Gastrocnemius medialis (tissue), 4 donors: ENCODE results near the gene MAPK12. TPM values are rescaled to one million over a fixed set of nuclear protein-coding genes. Genes with fewer than 3 reads are reported as not detected.

Source experiments
- ATAC-seq, 2 donors: fragments of 150-250 bp; one replicate each; pipeline ENCODE4 v1.9.1; 2016
- DNase-seq, 2 donors: peaks; one replicate each; pipeline ENCODE4 v3.0.0-alpha.2; 2019
- H3K27ac ChIP-seq, 4 donors: fragments of 200-600 bp; sonication (generic); 1 replicate in 1 of 4; 2 replicates in 3 of 4; pipeline ENCODE4 v1.5.1; 2016 to 2018; ENCODE audit warnings: mild to moderate bottlenecking in 2 of 4, moderate library complexity in 1 of 4
- H3K27me3 ChIP-seq, 3 donors: fragments of 200-600 bp; sonication (generic) in 2 of 3; 1 replicate in 1 of 3; 2 replicates in 2 of 3; pipeline versions ENCODE4 v1.5.1 to v1.6.0; 2016 to 2019; ENCODE audit warnings: mild to moderate bottlenecking in 1 of 3, moderate library complexity in 1 of 3
- H3K36me3 ChIP-seq, 2 donors: fragments of 200-600 bp; sonication (generic) in 1 of 2; one replicate each; pipeline ENCODE4 v1.5.1; 2017 to 2018
- H3K4me1 ChIP-seq, 2 donors: fragments of 200-600 bp; sonication (generic) in 1 of 2; one replicate each; pipeline ENCODE4 v1.5.1; 2016 to 2017; ENCODE audit warnings: mild to moderate bottlenecking in 2 of 2
- H3K4me3 ChIP-seq, 4 donors: fragments of 200-600 bp; sonication (generic) in 3 of 4; 1 replicate in 1 of 4; 2 replicates in 3 of 4; pipeline ENCODE4 v1.5.1; 2016 to 2019; ENCODE audit warnings: mild to moderate bottlenecking in 2 of 4
- H3K9me3 ChIP-seq, 3 donors: fragments of 200-600 bp; sonication (generic) in 2 of 3; 1 replicate in 1 of 3; 2 replicates in 2 of 3; pipeline ENCODE4 v1.5.1; 2016 to 2019
- CTCF ChIP-seq, 5 experiments: fragments of 450-650 bp in 3 of 5; fragments of 200-600 bp in 2 of 5; sonication (generic) in 2 of 5; IDR thresholded peaks in 4 of 5; conservative IDR thresholded peaks in 1 of 5; 1 replicate in 4 of 5; 2 replicates in 1 of 5; pipeline ENCODE4 v1.5.1; 2016 to 2019; ENCODE audit warnings: antibody characterized with exemption in 5 of 5, mild to moderate bottlenecking in 3 of 5, moderate library complexity in 3 of 5
- POLR2A ChIP-seq, 2 donors: fragments of 450-650 bp; IDR thresholded peaks; one replicate each; pipeline ENCODE4 v1.6.1; 2017; ENCODE audit warnings: antibody characterized with exemption in 2 of 2, mild to moderate bottlenecking in 2 of 2, moderate library complexity in 2 of 2
- in situ Hi-C, 4 donors: fragments of 200-750 bp; cut with MboI; loops; one replicate each; pipeline versions ENCODE4 v1.15.0 to v1.8.0; 2017; ENCODE audit warnings: low sequenced_read_pairs in 4 of 4
- intact Hi-C: fragments of 100-400 bp; cut with DNase I; formaldehyde crosslinking; loops from one replicate; pipeline ENCODE4 v1.15.1; 2023; ENCODE audit warnings: low total_unique reads
- total RNA-seq, 4 donors: library from RNA; depleted of rRNA; stranded (reverse); fragments of >200 nt; gene quantifications; one replicate each; pipeline versions ENCODE4 v1.1.0 to v1.2.3, GENCODE V29; 2016

MAPK12 gene
- total RNA-seq = 100 to 1,000 TPM; 126 to 290 (median 219) TPM

DNA sequence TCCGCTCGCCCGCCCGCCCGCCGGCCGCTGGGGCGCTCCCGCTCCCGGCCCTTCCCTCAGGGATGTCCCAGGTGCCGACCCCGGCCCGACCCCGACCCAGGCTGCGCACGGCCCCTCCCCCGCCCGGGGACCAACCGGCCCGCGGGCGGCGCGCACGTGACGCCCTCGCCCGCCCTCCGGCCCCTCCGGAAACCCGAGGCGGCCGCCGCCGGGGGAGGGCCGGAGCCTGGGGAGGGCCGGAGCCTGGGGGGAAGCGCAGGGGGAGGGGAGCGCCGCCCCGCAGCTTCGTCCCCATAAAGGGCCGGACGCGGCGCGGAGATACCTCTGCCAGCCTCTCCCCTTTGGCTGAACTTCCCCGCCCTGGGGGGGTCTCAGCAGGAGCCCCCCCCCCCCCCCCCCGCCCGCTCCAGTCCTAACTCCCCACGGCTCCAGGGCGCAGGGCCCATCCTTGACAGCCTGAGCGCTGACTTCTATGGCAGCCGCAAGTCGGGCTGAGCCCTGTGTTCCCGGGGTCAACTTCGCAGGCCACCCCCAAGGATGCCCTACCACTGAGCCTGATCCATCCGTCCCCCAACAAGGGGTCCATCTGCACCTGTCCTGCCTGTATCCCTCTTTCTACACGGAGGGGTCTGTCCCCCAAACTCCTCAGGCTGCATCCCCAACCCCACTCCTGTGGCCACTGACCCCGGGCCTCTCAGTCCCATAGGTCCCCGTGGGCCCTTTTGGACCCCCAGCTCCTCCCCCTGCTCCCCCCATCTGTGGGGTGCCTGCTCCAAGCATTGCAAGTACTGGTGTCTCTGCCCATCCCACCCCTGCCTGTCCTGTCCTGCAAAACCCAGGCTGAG, at the start of gene MAPK12:
Gene MAPK12 (minus strand): TSS at position 69 of the 845 bp plus-strand sequence. CDS start 174 bp downstream, outside the sequence.
- peak within 1 kb of the TSS; percentile 96 to 99 (median 98) for H3K27ac ChIP-seq
- no peaks in the 10 kb centered on the region for H3K9me3 ChIP-seq
- peak; percentile 86 to 96 for TF ChIP-seq POLR2A (IDR thresholded peaks at IDR 0.05)
- TF ChIP-seq CTCF (IDR thresholded peaks at IDR 0.05 in 4 of 5, conservative IDR thresholded peaks at IDR 0.05 in 1 of 5) = no peak
- no peaks in the 10 kb centered on the region for H3K36me3 ChIP-seq
- in situ Hi-C loops = no loop called here
- H3K27me3 ChIP-seq = no peaks in the 10 kb centered on the region
- peak within 1 kb of the TSS; percentile 67 to 85 (median 72) for H3K4me3 ChIP-seq
- peaks cover 32 to 56% of the 10 kb centered on the region in 2 donors for H3K4me1 ChIP-seq
- intact Hi-C loops = no loop called here
- DNase-seq (peak; percentile 55 to 84), ATAC-seq (peak; percentile 16 to 23)

DNA sequence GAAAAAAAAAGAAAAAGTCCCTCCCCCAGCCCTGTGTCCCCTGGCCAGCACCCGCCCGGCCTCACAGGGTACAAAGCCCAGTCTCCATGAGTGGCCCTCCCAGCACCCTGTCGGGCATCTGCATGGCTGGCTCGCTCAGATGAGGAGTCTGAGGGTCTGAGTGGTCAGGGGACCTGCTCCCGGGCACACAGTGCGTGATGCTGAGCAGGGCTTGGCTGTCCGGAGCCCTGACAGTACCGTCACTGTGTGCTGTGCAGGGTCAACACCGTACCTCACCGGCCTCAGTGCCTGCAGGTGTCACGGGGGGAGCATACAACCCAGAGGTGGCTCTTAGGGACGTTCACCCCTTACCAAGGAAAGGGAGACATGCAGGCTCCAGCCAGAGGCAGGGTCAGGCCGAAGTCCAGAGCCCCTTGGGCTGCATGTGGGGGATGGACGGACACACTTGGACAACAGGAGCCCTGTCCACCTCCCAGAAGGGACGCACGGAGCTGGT, 49.5 kb upstream of the MAPK12 start:
- intact Hi-C loops = no loop called here
- in situ Hi-C loops = no loop called here
- Histone ChIP-seq H3K27me3 (peaks cover 0 to 5% (median 3%) of the 10 kb centered on the region in 3 donors), H3K4me3 (no peak overlapping the region), H3K27ac (no peak overlapping the region), H3K9me3 (no peaks in the 10 kb centered on the region), H3K4me1 (peaks cover 0 to 9% of the 10 kb centered on the region in 2 donors), H3K36me3 (no peaks in the 10 kb centered on the region)
- no peak for ATAC-seq
- DNase-seq = no peak
- TF ChIP-seq CTCF (IDR thresholded peaks at IDR 0.05 in 4 of 5, conservative IDR thresholded peaks at IDR 0.05 in 1 of 5) (no peak), POLR2A (IDR thresholded peaks at IDR 0.05) (no peak)

GRCh38 chr22:50310031-50310722, 48.7 kb upstream of the MAPK12 start:
- H3K27me3 ChIP-seq = peaks cover 0 to 5% (median 4%) of the 10 kb centered on the region in 3 donors
- H3K4me1 ChIP-seq = peaks cover 6 to 18% of the 10 kb centered on the region in 2 donors
- TF ChIP-seq CTCF (IDR thresholded peaks at IDR 0.05 in 4 of 5, conservative IDR thresholded peaks at IDR 0.05 in 1 of 5) (no peak), POLR2A (IDR thresholded peaks at IDR 0.05) (no peak)
- DNase-seq (no peak), ATAC-seq (no peak)
- H3K36me3 ChIP-seq = no peaks in the 10 kb centered on the region
- no peaks in the 10 kb centered on the region for H3K9me3 ChIP-seq
- no peak overlapping the region for H3K4me3 ChIP-seq
- H3K27ac ChIP-seq = no peak overlapping the region
- in situ Hi-C loops (no loop called here), intact Hi-C loops (no loop called here)

DNA sequence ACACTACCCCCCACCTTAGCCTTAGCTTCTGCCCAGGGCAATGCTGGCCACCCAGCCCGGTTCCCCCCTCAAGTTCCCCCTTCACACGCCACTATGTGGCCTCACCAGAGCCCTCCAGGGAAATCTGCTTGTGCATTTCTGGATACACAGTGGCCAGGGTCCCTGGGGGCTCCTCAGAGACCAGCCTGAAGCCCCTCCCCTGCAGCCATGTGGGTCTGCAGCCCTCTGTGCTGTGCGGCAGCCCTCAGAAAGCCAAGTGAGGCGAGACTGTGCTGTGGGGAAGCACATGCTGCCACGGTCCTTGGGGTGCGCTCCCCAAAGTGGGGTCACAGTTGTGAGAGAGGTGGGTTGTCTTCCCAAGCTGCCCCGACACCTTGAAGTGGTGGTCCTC, 48.1 kb upstream of the MAPK12 start:
- Histone ChIP-seq H3K9me3 (no peaks in the 10 kb centered on the region), H3K27me3 (peaks cover 0 to 5% (median 4%) of the 10 kb centered on the region in 3 donors), H3K4me1 (peaks cover 9 to 22% of the 10 kb centered on the region in 2 donors), H3K36me3 (no peaks in the 10 kb centered on the region), H3K27ac (peak overlapping the region in 2 of 4 donors; percentile 66 to 69), H3K4me3 (no peak overlapping the region)
- DNase-seq = no peak
- in situ Hi-C loops (no loop called here), intact Hi-C loops (no loop called here)
- no peak for ATAC-seq
- TF ChIP-seq POLR2A (IDR thresholded peaks at IDR 0.05) (no peak), CTCF (IDR thresholded peaks at IDR 0.05 in 4 of 5, conservative IDR thresholded peaks at IDR 0.05 in 1 of 5) (no peak)
